GM19193 (cell line): ENCODE data around the gene MIEF2.

Source experiments
- POLR2A ChIP-seq: IDR thresholded peaks from 4 replicates; pipeline ENCODE4 v1.6.1; 2011; ENCODE audit not compliant: insufficient read depth, insufficient read length; ENCODE audit errors: extremely low read depth

The MIEF2 gene, protein sequence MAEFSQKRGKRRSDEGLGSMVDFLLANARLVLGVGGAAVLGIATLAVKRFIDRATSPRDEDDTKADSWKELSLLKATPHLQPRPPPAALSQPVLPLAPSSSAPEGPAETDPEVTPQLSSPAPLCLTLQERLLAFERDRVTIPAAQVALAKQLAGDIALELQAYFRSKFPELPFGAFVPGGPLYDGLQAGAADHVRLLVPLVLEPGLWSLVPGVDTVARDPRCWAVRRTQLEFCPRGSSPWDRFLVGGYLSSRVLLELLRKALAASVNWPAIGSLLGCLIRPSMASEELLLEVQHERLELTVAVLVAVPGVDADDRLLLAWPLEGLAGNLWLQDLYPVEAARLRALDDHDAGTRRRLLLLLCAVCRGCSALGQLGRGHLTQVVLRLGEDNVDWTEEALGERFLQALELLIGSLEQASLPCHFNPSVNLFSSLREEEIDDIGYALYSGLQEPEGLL

DNA sequence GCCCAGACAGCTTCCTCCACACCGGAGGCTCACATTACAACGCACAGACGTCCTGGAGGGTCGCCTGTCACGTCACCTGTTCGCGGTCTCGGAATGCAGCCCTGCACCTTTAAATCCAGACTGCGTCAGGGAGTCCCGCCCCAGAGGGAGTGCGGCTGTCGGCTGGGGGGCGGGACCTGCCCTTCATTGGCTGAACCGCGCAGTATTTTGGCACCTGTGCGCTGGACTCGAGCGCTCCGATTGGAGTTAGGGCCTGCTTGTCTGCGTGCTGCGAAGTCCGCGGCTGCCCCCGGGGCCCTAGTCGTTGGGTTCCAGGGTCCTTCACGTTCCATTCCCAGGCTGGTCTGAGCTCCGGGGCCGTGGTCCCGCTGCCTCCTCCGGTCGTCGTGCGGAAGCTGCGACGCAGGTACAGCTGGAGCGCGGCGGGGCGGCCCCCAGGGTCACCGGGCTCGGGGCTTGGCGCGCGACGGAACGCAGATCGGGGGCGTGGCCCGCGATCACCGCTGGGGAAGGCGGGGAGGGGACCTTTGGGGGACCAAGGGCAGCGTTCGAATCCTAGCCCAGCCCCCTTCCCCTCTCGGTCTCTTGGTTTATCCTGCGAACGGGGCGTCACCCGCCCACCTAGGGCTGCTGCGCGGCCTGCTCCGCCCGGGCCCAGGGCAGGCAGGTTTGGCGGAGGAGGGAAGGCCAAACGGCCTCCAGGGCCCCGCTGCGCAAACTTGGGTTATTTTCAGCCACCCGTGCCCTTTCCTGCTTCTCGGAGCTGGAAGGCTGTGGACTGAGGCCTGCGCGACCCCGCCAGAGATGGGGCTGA is at the start of gene MIEF2:
TSS of gene MIEF2 (plus strand) at position 331 of the 814 bp plus-strand sequence. CDS start 2,059 bp downstream, outside the sequence.
- TF ChIP-seq POLR2A, result no peak

- TF ChIP-seq POLR2A, result no peak
Measured at GRCh38 chr17:18213666-18214270, 46.7 kb upstream of the MIEF2 start.

DNA sequence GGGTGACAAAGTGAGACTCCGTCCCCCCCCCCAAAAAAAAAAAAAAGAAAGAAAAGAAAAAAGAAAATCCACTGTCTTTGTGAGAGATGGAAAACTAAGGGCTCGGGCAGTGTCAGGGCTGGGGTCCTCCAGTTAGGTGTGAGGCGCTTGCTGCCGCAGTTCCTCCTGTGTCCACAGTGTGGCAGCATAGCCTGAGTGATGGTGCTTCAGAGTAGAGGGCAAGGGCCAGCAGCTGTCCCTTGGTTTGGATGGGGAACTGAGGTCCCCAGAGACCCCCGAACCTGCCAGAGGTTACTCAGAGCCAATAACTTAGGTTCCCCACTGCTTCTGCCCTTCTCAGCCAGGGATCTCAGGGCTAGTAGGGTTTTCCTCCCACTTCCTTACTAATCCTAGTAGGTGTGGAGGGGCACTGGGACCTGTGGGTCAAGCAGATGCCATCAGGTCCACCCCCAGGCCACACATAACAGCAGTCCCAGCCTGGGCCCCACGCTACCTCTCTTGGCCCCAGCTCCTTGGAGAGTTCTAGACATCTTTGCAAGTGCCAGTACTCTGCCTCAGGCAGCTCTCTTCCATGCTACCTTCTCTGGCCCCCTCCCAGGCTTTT is 42.9 kb upstream of the MIEF2 start:
- no peak for TF ChIP-seq POLR2A

- TF ChIP-seq POLR2A, result no peak
Measured at GRCh38 chr17:18218756-18219415, 41.6 kb upstream of the MIEF2 start.

DNA sequence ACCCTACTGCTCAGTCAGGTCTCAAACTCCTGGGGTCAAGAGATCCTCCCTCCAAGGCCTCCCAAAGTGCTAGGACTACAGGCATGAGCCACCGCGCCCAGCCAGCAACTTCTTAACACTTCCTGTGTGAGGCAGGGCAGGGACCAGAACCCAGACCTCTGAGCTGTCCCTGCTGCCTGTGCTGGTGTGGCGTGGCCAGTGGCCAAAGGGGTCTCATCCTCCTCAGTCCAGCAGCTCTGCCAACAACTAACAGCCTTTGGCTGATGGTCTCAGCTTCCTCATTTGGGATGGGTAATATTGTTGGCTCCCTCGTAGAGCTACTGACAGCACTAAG is 36.4 kb upstream of the MIEF2 start:
- no peak for TF ChIP-seq POLR2A

DNA sequence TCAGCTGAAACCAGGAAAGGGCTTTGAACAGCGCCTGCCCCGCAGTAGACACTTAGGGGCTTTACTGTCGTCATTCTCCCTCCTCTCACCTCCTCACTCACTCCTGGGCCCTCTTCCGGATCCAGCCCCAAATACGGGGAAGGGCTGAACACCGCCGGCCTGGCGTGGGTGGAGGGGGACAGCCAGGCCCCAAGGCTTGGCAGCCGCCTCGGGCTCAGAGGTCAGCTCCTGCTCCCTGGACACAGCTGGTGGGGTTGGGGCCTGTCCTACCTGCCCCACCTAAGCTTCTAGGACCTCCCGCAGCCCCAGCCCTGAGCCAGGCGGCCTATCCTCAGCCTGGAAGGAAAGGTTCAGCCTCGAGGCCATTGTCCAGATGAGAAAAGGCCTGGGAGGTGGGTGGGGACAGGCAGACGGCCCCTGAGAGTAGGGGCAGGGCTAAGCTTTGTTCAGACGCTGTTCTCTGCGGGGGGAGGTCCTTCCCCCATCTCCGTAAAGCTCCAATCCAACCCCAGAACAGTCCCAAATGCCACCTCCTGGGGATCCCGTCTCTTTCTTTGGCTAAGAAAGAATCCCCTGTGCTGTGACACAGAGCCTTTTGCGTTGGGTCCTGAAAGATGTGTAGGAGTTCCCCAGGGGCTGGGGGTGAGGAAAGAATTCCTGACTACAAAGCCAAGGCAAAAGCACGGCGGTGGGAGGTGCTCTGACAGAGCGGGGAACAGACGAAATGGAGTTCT is 35.9 kb upstream of the MIEF2 start:
- TF ChIP-seq POLR2A, result no peak

- no peak for TF ChIP-seq POLR2A
Measured at GRCh38 chr17:18225121-18225641, 35.3 kb upstream of the MIEF2 start, which contains the start of gene LLGL1. LLGL1 (plus strand) TSS chr17:18225635; CDS start chr17:18225683, 48 bp downstream.

- no peak for TF ChIP-seq POLR2A
Measured at GRCh38 chr17:18225642-18226283, 34.7 kb upstream of the MIEF2 start.

GRCh38 chr17:18226284-18226945 is 34.0 kb upstream of the MIEF2 start:
- TF ChIP-seq POLR2A, result no peak

GRCh38 chr17:18227635-18228034 is 32.8 kb upstream of the MIEF2 start:
- no peak for TF ChIP-seq POLR2A

- no peak for TF ChIP-seq POLR2A
Measured at GRCh38 chr17:18228176-18228682, 32.2 kb upstream of the MIEF2 start.

GRCh38 chr17:18229254-18229653 is 31.2 kb upstream of the MIEF2 start:
- TF ChIP-seq POLR2A, result no peak
